ENCODE results near the gene COMTD1.
A peak's percentile ranks its signal among the peaks of the same experiment; 100 is the strongest.
"Not testable (repeated sequence)": the region's sequence is repeated elsewhere in the genome, so short reads cannot be mapped to it uniquely, and the experiment has no call there.

Gene COMTD1

DNA sequence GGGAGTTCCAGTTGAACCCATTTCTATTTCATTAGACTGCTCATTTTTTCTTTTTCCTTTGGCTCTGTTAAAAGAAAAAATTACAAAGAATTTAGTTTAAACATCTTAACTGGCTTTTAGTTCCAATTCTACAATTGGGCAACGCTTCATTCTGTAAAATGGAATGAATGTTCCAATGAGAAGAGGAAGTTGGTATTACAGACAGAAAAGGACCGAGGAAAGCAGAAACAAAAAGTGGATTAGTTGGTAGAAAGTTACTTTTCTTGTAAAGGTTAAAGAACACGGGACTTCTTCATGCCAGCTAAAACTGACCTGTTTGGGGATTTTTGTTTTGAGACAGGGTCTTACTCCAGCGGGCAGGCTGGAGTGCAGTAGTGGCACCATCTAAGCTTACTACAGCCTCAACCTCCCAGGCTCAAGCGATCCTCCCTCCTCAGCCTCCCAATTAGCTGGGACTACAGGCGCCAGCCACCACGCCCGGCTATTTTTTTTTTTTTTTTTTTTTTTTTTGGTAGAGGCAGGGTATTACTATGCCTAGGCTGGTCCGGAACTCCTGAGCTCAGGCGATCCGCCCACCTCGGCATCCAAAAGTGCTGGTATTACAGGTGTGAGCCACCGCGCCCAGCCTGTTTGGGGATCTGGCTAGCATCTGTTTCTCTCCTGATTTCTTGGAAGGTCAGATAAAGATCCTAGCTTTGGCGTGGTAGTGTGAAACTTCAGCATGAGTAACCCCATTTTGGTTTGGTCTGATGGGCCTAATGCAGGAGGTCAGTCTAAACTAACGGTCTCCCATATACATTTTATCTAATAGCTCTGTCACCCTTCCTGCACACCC is 26.5 kb downstream of the COMTD1 start:
- TF ChIP-seq, protein P1, sequence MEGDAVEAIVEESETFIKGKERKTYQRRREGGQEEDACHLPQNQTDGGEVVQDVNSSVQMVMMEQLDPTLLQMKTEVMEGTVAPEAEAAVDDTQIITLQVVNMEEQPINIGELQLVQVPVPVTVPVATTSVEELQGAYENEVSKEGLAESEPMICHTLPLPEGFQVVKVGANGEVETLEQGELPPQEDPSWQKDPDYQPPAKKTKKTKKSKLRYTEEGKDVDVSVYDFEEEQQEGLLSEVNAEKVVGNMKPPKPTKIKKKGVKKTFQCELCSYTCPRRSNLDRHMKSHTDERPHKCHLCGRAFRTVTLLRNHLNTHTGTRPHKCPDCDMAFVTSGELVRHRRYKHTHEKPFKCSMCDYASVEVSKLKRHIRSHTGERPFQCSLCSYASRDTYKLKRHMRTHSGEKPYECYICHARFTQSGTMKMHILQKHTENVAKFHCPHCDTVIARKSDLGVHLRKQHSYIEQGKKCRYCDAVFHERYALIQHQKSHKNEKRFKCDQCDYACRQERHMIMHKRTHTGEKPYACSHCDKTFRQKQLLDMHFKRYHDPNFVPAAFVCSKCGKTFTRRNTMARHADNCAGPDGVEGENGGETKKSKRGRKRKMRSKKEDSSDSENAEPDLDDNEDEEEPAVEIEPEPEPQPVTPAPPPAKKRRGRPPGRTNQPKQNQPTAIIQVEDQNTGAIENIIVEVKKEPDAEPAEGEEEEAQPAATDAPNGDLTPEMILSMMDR (IDR thresholded peaks at IDR 0.05; ENCODE audit: borderline replicate concordance, insufficient read depth, low read depth, low read length) = no peak
- peak overlapping the region; percentile 93 for H3K4me3 ChIP-seq (ENCODE audit: low read depth, low read length)

DNA sequence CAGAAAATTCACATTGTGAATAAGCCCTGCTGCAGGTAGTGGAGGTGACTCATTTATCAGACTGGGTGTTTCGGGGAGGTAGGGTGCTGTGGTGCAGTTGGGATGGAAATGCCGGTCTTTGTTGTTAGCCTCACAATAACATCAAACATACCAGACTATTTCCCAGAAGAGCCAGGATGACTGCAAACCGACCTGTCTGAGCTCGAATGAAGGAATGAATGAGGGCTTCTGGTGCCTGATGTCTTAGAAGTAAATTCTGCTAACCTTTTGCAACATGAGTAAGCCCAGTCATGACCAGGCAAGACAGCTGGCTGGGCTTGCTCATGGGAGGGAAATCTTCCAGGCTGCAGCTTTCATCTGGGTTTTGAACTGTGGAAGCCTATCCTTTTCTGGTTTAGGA is 27.6 kb downstream of the COMTD1 start:
- TF ChIP-seq, protein P1 (IDR thresholded peaks at IDR 0.05; ENCODE audit: borderline replicate concordance, insufficient read depth, low read depth, low read length) = no peak
- H3K4me3 ChIP-seq (ENCODE audit: low read depth, low read length) = no peak overlapping the region

DNA sequence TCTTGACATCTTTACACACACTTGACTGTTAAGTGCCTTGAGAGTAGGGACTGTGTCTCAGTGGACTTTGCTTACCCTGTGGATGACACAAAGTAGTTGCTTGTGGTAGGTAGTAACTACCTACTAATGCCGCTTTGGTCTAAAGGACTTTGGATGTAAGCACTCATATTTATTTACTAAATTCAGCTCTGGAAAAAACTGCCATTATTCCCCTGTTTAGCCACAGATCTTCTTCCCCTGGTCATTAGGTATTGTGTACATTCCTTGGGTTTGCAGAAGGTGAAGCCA is 28.0 kb downstream of the COMTD1 start:
- TF ChIP-seq, protein P1 (IDR thresholded peaks at IDR 0.05; ENCODE audit: borderline replicate concordance, insufficient read depth, low read depth, low read length) = no peak

DNA sequence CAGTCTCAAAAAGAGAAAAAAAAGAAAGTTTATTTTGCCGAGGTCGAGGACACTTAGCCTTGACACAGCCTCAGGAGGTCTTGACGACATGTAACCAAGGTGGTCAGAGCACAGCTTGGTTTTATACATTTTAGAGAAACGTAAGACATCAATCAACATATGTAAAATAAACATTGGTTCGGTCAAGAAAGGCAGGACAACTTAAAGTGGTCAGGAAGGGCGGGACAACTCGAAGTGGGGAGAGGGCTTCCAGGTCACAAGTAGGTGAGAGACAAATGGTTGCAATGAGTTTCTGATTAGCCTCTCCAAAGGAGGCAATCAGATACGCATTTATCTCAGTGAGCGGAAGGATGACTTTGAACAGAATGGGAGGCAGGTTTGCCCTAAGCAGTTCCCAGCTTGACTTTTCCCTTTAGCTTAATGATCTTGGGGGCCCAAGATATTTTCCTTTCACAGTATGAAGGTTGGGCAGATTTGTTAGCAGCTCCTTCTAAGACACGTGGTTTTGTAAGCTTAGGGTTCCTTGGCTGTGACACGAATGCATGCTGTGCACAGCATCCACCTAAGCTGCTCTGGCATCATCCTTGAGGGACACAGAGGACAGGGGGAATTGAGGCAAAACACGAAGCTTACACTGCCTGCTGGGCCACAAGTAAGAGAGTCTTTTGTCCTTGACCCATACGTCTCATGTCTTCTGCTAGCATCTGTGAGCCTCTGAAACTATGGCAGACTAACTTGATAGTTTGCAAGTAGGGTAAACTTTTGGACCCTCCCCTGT is 28.5 kb downstream of the COMTD1 start:
- no peak overlapping the region for H3K4me3 ChIP-seq (ENCODE audit: low read depth, low read length)
- TF ChIP-seq, protein P1 (IDR thresholded peaks at IDR 0.05; ENCODE audit: borderline replicate concordance, insufficient read depth, low read depth, low read length) = no peak

More for the DNA sequence above, 28.0 kb downstream of the COMTD1 start:
- no peak overlapping the region for H3K4me3 ChIP-seq (ENCODE audit: low read depth, low read length)

DNA sequence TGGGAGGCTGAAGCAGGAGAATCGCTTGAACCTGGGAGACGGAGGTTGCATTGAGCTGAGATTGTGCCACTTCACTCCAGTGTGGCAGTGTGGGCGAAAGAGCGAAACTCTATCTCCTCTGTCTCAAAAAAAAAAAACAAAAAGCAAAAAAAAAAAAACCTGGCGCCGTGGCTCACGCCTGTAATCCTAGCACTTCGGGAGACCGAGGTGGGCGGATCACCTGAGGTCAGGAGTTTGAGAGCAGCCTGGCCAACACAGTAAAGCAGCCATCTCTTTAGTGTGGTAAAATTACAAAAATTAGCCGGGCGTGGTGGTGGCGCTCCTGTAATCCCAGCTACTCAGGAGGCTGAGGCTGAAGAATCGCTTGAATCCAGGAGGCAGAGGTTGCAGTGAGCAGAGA is 29.1 kb downstream of the COMTD1 start:
- not testable (repeated sequence) for H3K4me3 ChIP-seq (ENCODE audit: low read depth, low read length)

DNA sequence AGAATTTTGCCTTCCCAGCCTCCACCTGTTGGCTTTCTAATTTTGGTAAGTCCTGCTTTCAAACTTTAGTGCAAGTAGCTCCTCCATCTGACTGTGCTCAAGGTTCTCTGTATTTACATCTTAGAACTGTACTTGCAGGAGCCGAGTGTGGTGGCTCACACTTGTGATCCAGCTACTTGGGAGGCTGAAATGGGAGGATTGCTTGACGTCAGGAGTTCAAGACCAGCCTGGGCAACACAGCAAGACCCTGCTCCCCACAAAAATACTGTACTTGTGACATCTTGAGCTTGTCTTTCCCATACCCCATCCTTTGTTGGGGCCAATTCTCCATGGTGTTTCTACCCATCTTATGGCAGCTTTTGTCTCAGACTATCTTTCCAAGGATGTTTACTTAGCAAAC is 29.8 kb downstream of the COMTD1 start:
- no peak overlapping the region for H3K4me3 ChIP-seq (ENCODE audit: low read depth, low read length)
- TF ChIP-seq, protein P1 (IDR thresholded peaks at IDR 0.05; ENCODE audit: borderline replicate concordance, insufficient read depth, low read depth, low read length) = no peak

DNA sequence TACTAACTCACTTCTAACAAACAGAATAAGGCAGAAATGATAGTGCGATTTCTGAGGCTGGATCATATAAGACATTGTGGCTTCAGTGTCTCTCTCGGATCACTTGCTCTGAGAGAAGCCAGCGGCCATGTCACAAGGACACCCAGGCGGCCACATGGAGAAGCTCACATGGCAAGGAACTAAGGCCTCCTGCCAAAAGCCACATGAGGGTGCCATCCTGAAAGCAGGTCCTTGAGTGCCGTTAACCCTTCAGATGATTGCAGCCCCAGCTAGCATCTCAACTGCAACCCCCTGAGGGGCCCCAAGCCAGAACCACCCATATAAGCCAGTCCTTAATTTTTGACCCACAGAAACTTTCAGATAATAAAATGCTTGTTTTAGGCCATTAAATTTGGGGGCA is 32.0 kb downstream of the COMTD1 start:
- TF ChIP-seq, protein P1 (IDR thresholded peaks at IDR 0.05; ENCODE audit: borderline replicate concordance, insufficient read depth, low read depth, low read length) = no peak
- H3K4me3 ChIP-seq (ENCODE audit: low read depth, low read length) = no peak overlapping the region

DNA sequence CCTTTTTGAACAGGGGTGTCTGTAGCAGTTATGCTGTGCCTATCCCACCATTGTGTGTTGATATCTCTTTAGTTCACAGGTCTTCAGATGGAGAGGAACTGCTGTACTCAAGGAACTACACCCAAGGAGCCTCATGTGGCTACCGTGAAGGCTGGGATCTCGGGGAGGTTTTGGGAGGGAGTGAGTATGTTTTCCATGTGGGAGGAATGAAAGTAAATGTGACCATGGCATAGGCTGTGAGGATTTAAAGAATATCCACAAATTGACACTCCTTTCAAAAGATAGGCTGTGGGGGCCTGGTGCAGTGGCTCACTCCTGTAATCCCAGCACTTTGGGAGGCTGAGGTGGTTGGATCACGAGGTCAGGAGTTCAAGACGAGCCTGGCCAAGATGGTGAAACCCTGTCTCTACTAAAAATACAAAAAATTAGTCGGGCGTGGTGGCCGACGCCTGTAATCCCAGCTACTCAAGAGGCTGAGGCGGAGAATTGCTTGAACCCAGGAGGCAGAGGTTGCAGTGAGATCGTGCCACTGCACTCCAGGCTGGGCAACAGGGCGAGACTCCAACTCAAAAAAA is 32.6 kb downstream of the COMTD1 start:
- not testable (repeated sequence) for H3K4me3 ChIP-seq (ENCODE audit: low read depth, low read length)

Measured in GM12875 (cell line).